Testis (tissue), 2 donors: ENCODE measurements around the gene FAM47E.

Source experiments
- POLR2A ChIP-seq: fragments of 450-650 bp; IDR thresholded peaks from one replicate; pipeline ENCODE4 v1.6.1; 2017; ENCODE audit warnings: antibody characterized with exemption, mild to moderate bottlenecking, moderate library complexity
- TF ChIP-seq, protein P1 (sequence below), 3 experiments: fragments of 450-650 bp in 2 of 3; fragments of 200-600 bp in 1 of 3; sonication (generic) in 1 of 3; IDR thresholded peaks; one replicate each; pipeline ENCODE4 v1.5.1; 2016 to 2019; ENCODE audit warnings: antibody characterized with exemption in 3 of 3, mild to moderate bottlenecking in 2 of 3, moderate library complexity in 1 of 3

DNA sequence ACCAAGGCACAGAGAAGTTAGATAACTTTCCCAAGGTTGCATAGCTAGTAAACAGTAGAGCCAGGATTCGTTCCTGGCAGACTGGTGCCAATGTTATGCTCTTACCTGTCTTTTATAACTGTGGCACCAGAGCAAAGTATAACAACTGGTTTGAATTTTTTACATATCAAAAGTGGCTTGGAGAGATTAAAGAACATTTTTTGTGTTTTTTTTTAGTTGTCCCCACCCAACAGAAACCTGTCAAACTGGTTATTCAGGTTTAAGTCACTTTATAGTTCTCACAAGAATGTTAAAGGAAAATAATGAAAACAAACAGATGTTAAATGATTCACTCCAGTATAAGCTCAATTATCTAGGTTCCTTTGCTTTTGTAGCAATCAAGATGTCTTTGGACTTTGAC is 15.6 kb upstream of the FAM47E start:
- TF ChIP-seq, protein P1, sequence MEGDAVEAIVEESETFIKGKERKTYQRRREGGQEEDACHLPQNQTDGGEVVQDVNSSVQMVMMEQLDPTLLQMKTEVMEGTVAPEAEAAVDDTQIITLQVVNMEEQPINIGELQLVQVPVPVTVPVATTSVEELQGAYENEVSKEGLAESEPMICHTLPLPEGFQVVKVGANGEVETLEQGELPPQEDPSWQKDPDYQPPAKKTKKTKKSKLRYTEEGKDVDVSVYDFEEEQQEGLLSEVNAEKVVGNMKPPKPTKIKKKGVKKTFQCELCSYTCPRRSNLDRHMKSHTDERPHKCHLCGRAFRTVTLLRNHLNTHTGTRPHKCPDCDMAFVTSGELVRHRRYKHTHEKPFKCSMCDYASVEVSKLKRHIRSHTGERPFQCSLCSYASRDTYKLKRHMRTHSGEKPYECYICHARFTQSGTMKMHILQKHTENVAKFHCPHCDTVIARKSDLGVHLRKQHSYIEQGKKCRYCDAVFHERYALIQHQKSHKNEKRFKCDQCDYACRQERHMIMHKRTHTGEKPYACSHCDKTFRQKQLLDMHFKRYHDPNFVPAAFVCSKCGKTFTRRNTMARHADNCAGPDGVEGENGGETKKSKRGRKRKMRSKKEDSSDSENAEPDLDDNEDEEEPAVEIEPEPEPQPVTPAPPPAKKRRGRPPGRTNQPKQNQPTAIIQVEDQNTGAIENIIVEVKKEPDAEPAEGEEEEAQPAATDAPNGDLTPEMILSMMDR (IDR thresholded peaks at IDR 0.05), result no peak
- no peak for TF ChIP-seq POLR2A
